LHCN-M2 (cell line): ENCODE results near the gene PELO. TPM values are rescaled to one million over a fixed set of nuclear protein-coding genes. Genes with fewer than 3 reads are reported as not detected.
"Not testable (repeated sequence)": the region's sequence is repeated elsewhere in the genome, so short reads cannot be mapped to it uniquely, and the experiment has no call there.

Experiments used
- DNase-seq: peaks from one replicate; pipeline ENCODE4 v3.0.0-alpha.2; 2012; ENCODE audit warnings: low read depth
- polyA plus RNA-seq: library from polyadenylated mRNA; unstranded; fragments of >200 nt; gene quantifications from one replicate; pipeline ENCODE4 v1.2.1, GENCODE V29; 2012; ENCODE audit warnings: missing spikeins
- total RNA-seq: library from RNA; depleted of rRNA; stranded (reverse); fragments of >200 nt; gene quantifications from 2 replicates; pipeline ENCODE4 v1.2.3, GENCODE V29; 2014; rRNA removed

Gene PELO
- total RNA-seq: 16.0 and 18.3 TPM in 2 replicates
- polyA plus RNA-seq: 16.1 TPM

GRCh38 chr5:52787600-52788504, at the start of gene PELO, which contains the start of gene ITGA1:
TSS of gene PELO (plus strand) at chr5:52787916. CDS start at chr5:52800395, 12,479 bp downstream.
TSS of gene ITGA1 (plus strand) at chr5:52787916. CDS start at chr5:52788354, 438 bp downstream.
- DNase-seq: peak; percentile 77

- DNase-seq: no peak
These were observed 49.6 kb upstream of the PELO start for GRCh38 chr5:52738095-52738506.

- DNase-seq: no peak
These were observed 47.7 kb upstream of the PELO start for GRCh38 chr5:52740007-52740406.

- DNase-seq: no peak
These were observed 44.7 kb upstream of the PELO start for GRCh38 chr5:52743012-52743411.

- no peak for DNase-seq
These were observed 44.2 kb upstream of the PELO start for GRCh38 chr5:52743529-52743928.

GRCh38 chr5:52743970-52744369, 43.7 kb upstream of the PELO start:
- DNase-seq: peak; percentile 55

- not testable (repeated sequence) for DNase-seq
These were observed 42.8 kb upstream of the PELO start for GRCh38 chr5:52744867-52745458.

- DNase-seq: no peak
These were observed 41.2 kb upstream of the PELO start for GRCh38 chr5:52746539-52746938.

- no peak for DNase-seq
These were observed 39.1 kb upstream of the PELO start for GRCh38 chr5:52748590-52748989.

- no peak for DNase-seq
These were observed 38.0 kb upstream of the PELO start for GRCh38 chr5:52749666-52750065.

- no peak for DNase-seq
These were observed 36.6 kb upstream of the PELO start for GRCh38 chr5:52751137-52751536.

- DNase-seq: no peak
These were observed 33.7 kb upstream of the PELO start for GRCh38 chr5:52754051-52754450.

GRCh38 chr5:52757527-52757926, 30.2 kb upstream of the PELO start:
- DNase-seq: no peak

GRCh38 chr5:52758014-52758413, 29.7 kb upstream of the PELO start:
- no peak for DNase-seq

GRCh38 chr5:52759331-52759730, 28.4 kb upstream of the PELO start:
- DNase-seq: no peak

GRCh38 chr5:52760695-52761366, 26.9 kb upstream of the PELO start:
- DNase-seq: no peak

GRCh38 chr5:52767217-52767743, 20.4 kb upstream of the PELO start:
- no peak for DNase-seq

- DNase-seq: no peak
These were observed 19.8 kb upstream of the PELO start for GRCh38 chr5:52767766-52768480.

- no peak for DNase-seq
These were observed 18.7 kb upstream of the PELO start for GRCh38 chr5:52769061-52769460.

GRCh38 chr5:52770287-52770939, 17.3 kb upstream of the PELO start:
- no peak for DNase-seq
